ENCODE results near the gene NMUR1.

The NMUR1 gene

GRCh38 chr2:231554748-231555545, 24.7 kb upstream of the NMUR1 start:
- no peak for DNase-seq (ENCODE audit: extremely low read depth in 1 of 2, low read depth in 1 of 2)

GRCh38 chr2:231554327-231554726, 24.1 kb upstream of the NMUR1 start:
- DNase-seq (ENCODE audit: extremely low read depth in 1 of 2, low read depth in 1 of 2): no peak

- no peak for DNase-seq (ENCODE audit: extremely low read depth in 1 of 2, low read depth in 1 of 2)
Observed at GRCh38 chr2:231552752-231553151, 22.5 kb upstream of the NMUR1 start.

GRCh38 chr2:231549446-231550239, 19.4 kb upstream of the NMUR1 start:
- DNase-seq (ENCODE audit: extremely low read depth in 1 of 2, low read depth in 1 of 2): no peak

GRCh38 chr2:231548752-231549151, 18.5 kb upstream of the NMUR1 start:
- no peak for DNase-seq (ENCODE audit: extremely low read depth in 1 of 2, low read depth in 1 of 2)

- no peak for DNase-seq (ENCODE audit: extremely low read depth in 1 of 2, low read depth in 1 of 2)
Observed at GRCh38 chr2:231547315-231548110, 17.3 kb upstream of the NMUR1 start.

DNA sequence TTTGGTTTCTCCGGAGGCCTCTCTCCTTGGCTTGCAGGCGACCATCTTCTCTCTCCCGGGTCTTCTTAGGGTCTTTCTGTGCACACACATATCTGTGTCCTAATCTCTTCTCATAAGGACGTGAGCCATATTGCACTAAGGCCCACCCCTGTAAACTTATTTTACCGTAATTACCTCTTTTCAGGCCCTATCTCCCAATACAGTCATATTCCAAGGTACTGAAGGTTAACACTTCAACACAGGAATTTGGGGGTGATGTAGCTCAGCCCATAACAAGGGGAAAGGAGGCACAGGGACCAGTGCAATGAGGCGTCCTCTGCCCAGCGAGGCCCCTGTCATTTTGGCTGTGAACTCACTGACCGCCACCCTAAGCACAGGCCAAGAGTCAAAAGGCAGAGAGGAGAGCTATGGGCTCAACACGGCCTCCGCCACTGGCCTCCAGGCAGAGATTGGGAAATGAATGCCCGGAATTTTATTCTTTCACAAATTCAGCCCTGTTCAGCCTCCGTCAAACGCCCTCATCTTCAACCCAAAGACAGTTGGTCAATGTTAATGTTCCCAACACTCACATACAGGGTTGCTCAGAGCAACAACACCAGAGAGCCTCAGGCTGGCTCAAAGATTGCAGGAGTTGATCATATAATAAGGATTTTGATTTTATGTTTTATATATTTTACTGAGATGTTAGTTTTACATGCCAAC, 15.9 kb upstream of the NMUR1 start:
- no peak for DNase-seq (ENCODE audit: extremely low read depth in 1 of 2, low read depth in 1 of 2)

DNA sequence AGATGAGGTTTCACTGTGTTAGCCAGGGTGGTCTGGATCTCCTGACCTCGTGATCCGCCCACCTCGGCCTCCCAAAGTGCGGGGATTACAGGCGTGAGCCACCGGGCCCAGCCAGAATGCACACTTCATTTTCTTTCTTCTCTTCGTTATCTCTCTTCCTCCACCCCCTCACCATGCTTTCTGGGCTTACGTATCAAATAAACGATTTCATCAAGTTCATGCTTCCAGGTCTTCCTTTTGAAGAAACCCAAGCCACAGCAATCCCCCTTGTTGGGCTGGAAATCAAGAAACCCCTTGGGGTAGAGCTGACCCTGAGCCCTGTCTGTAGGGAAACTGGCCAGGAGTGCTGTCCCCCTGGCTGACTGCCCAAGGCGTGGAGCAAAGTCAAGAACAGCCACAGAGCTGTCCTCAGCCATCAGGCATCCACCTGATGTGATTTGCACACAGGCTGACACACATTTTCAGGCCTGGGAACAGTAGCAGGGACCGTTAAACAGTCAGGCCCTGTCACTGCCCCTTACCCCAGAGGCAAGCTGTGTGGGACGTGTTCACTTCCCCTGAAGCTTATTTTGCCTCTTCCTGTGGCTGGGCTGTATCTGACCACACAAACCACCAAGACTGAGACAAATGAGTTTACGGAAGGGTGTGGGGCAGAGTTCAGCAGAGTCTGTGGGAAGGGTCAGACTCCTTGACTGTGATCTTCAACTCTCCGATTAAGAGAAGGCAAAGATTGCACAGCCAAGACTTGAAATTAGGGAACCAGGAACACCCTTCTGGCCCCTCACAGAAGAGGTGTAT, 15.1 kb upstream of the NMUR1 start:
- peak in 1 of 2 donors; percentile 28 for DNase-seq (ENCODE audit: extremely low read depth in 1 of 2, low read depth in 1 of 2)

DNA sequence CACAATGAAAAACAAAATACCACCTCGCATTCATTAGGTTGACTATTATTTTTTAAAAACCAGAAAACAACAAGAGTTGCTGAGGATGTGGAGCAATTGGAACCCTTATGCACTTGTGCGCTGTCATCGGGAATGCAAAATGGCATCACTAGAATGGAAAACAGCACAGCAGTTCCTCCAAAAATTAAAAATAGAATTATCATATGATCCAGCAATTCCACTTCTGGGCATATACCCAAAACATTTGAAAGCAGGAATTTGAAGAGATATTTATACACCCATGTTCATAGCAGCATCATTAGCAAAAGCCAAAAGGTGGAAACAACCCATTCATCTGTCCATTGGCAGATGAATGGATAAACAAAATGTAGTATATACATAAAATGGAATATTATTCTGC, 11.9 kb upstream of the NMUR1 start:
- DNase-seq (ENCODE audit: extremely low read depth in 1 of 2, low read depth in 1 of 2): no peak

- DNase-seq (ENCODE audit: extremely low read depth in 1 of 2, low read depth in 1 of 2): no peak
Observed at GRCh38 chr2:231541645-231542044, 11.4 kb upstream of the NMUR1 start.

GRCh38 chr2:231539991-231540390, 9.7 kb upstream of the NMUR1 start:
- no peak for DNase-seq (ENCODE audit: extremely low read depth in 1 of 2, low read depth in 1 of 2)

DNA sequence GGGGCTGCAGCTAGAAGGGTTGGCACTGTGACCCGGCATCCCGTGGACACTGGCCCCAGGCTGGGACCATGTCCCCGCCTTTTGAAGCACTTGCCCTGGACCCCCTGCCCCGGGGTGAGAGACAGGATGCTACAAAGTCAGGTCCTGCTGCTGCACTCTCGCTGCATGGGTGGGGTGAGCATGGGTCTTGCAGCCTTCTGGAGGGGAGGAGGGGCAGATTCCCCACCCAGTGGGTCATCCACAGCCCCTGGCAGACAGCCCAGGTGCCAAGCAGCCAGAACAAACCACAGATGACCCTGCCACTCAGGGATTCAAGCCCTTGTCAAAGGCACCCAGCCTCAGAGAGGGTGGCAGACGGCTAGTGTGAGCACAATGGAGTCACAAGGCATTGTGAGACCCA, 5.7 kb upstream of the NMUR1 start:
- no peak for DNase-seq (ENCODE audit: extremely low read depth in 1 of 2, low read depth in 1 of 2)

DNA sequence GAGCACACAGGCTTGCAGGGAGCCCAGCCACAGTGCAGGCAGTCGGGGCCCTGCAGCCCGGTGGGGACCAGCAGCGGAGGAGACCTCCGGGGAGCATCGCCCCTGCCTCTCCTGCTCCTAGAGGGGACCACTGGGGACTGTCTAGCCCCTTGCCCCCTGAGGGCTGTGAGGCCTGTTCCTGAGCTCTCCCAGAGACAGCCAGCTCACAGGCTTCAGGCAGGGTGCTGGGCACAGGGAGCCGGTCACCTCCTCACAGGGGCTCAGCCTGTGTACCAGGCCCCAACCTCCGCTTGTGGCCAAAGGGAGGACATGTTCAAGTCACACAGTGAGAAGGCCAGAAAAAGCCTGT, 3.5 kb upstream of the NMUR1 start:
- DNase-seq (ENCODE audit: extremely low read depth in 1 of 2, low read depth in 1 of 2): no peak

DNA sequence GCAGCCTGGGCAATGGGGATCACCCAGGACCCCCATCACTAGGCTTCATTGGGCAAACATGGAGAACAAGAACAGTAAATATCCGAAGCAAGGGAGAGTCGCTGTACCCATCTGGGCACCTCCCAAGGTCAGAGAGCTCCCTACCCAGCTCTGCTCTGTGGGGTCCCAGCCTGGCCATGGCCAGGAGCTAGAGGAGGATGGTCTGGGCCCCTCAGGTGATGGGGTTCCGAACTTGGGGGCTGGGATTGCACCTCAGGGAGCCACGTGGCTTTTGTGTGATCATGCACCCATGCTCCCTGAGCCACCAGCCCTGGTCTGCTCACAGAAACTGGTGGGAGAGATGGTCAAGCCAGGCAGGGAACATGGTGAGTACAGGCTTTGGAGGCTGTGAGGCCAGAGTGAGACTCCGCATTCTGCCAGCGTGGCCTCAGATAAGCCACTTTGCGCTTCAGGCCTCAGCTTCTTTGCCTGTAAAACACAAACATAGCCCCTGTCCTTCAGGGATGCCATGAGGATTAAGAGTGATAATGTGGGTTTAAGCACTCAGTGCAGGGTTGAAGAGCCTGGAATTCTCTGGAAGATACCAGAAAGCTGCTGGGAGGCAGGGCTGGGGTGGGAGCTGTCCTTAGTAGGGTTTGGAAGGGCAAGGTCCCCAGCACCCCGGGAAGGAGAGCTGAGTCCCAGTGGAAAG, 3.0 kb upstream of the NMUR1 start:
- no peak for DNase-seq (ENCODE audit: extremely low read depth in 1 of 2, low read depth in 1 of 2)

GRCh38 chr2:231532756-231533035, 2.5 kb upstream of the NMUR1 start:
- no peak for DNase-seq (ENCODE audit: extremely low read depth in 1 of 2, low read depth in 1 of 2)

GRCh38 chr2:231531883-231532755, 1.9 kb upstream of the NMUR1 start:
- DNase-seq (ENCODE audit: extremely low read depth in 1 of 2, low read depth in 1 of 2): no peak

DNA sequence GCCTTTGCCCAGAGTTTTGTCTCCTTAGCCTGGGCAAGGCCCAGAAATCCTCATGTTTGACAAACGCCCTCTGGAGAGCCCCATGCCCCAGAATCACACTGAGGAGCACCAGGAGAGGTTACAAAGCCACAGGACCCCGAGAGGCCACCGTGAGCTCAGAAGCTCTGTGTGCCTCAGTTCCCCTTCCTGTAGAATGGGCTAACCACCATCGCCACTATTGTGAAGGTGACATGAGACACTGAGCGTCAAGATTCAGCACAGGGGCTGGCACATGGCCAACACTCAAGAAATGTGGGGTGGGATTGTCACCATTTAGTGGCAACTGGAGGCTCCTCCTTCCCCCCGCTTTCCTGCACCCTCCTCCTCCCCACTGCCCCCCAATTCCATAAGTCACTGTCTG, 1.2 kb upstream of the NMUR1 start:
- no peak for DNase-seq (ENCODE audit: extremely low read depth in 1 of 2, low read depth in 1 of 2)

- no peak for DNase-seq (ENCODE audit: extremely low read depth in 1 of 2, low read depth in 1 of 2)
Observed at GRCh38 chr2:231528636-231529030, 1.6 kb downstream of the NMUR1 start.
